Activated naive CD4-positive, alpha-beta T cell treated with anti-CD3 and anti-CD28 coated beads, Interleukin-2, amount 50 U/mL, for 72 hours (primary cell): ENCODE data around the gene HAVCR2. TPM values are rescaled to one million over a fixed set of nuclear protein-coding genes. Genes with fewer than 3 reads are reported as not detected.

Experiments used
- ATAC-seq, 2 donors: fragments of 150-1000 bp; cut with Tn5 transposase; 2 replicates each; pipeline ENCODE4 v1.10.0; 2021; ENCODE audit warnings: mild to moderate bottlenecking in 2 of 2, moderate library complexity in 2 of 2
- DNase-seq, 2 donors: peaks; one replicate each; pipeline ENCODE4 v3.0.0; 2021 to 2022; ENCODE audit warnings: low spot score in 2 of 2
- H3K27ac Mint-ChIP-seq, 2 donors: one replicate each; pipeline ENCODE4 v1.8.0; 2022; ENCODE audit warnings: mild to moderate bottlenecking in 2 of 2, mixed read lengths in 2 of 2
- H3K36me3 Mint-ChIP-seq, 2 donors: one replicate each; pipeline ENCODE4 v1.8.0; 2022; ENCODE audit warnings: mixed read lengths in 2 of 2
- H3K9me3 Mint-ChIP-seq, 2 donors: one replicate each; pipeline ENCODE4 v1.8.0; 2022; ENCODE audit warnings: mixed read lengths in 2 of 2
- total RNA-seq, 2 donors: library from RNA; stranded (reverse); gene quantifications; one replicate each; pipeline ENCODE4 v1.2.3, GENCODE V29; 2022

Gene HAVCR2
- total RNA-seq: 10 to 100 TPM; 34.4 to 52.2 TPM

GRCh38 chr5:157108976-157109375 is at the start of gene HAVCR2:
Gene HAVCR2, minus strand, starts transcription at chr5:157109044. Its CDS starts 61 bp downstream, at chr5:157108983.
- peak; percentile 81 to 97 for ATAC-seq
- peak; percentile 44 to 59 for DNase-seq
- Mint-ChIP-seq H3K27ac (peak within 1 kb of the TSS; percentile 90 to 96), H3K36me3 (peaks cover 20 to 48% of the 10 kb centered on the region in 2 donors), H3K9me3 (no peaks in the 10 kb centered on the region)

DNA sequence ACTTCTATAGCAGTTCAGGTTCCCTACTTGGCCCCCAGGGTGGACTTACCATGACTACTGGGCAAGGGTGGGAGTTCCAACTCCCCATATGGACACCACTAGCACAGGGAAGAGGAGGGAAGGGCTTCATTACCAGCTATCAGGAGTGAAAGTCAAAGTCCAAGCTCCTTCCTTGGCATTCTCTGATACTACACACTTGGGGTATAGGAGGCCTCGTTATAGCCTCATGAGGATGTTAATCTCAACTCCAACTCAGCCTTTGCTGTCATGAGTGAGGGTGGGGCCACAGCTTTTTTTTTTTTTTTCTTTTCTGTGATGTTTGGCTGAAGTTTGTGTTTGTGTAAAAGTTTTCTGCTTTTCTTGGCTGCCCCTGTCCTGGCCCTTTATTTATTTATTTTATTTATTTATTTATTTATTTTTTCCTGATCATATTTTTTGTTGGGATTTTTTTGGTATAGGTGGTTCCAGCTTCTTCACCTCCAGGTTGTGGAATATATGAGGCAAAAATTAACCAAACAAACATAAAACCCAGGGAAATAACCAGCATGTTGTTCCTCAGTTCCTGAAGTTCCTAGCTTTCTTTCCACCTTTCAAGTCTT is 48.5 kb upstream of the HAVCR2 start:
- ATAC-seq: no peak
- Mint-ChIP-seq H3K27ac (peak overlapping the region in 1 of 2 donors; percentile 96), H3K36me3 (peaks cover 9 to 18% of the 10 kb centered on the region in 2 donors), H3K9me3 (peaks cover 4 to 7% of the 10 kb centered on the region in 2 donors)
- no peak for DNase-seq

GRCh38 chr5:157155297-157155696 is 46.5 kb upstream of the HAVCR2 start:
- no peak for ATAC-seq
- H3K27ac Mint-ChIP-seq: peak overlapping the region; percentile 79 to 96
- peaks cover 4 to 7% of the 10 kb centered on the region in 2 donors for H3K9me3 Mint-ChIP-seq

GRCh38 chr5:157150995-157151394 is 42.2 kb upstream of the HAVCR2 start:
- H3K36me3 Mint-ChIP-seq: peaks cover 0 to 12% of the 10 kb centered on the region in 2 donors
- no peak for ATAC-seq
- H3K27ac Mint-ChIP-seq: peak overlapping the region in 1 of 2 donors; percentile 63
- H3K9me3 Mint-ChIP-seq: no peaks in the 10 kb centered on the region
- no peak for DNase-seq

More at GRCh38 chr5:157155297-157155696, 46.5 kb upstream of the HAVCR2 start:
- no peak for DNase-seq
- peaks cover 9 to 18% of the 10 kb centered on the region in 2 donors for H3K36me3 Mint-ChIP-seq

DNA sequence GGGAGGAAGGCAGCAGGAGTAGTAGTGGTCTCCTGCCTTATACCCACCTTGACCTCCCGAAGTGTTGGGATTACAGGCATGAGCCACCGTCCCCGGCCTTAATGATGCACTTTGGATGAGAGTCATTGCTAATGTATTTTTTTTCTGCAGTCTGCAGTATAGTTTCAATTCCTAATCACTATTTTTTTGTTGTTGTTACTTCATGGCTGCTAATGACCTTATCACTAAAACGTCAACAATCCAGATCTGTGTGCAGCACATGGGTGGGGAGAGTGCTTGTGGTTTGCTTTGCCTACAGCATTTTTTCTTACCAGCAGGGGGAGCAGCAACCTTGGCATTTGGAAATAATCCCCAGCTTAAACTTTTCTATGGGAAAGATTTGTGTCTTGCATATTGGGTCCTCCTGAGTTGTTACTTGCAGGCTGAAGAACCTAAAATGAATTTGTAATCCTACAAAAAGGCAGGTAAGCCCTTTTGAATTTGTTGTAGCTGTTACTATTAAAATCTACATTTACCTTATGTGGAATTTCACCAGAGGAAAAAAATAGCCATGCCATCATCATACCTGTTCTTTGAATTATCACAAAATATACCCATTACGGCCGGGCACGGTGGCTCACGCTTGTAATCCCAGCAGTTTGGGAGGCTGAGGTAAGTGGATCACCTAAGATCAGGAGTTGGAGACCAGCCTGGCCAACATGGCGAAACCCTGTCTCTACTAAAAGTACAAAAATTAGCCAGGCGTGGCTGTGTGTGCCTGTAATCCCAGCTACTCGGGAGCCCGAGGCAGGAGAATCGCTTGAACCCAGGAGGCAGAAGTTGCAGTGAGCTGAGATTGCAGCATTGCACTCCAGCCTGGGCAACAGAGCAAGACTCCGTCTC is 40.1 kb upstream of the HAVCR2 start:
- H3K36me3 Mint-ChIP-seq: peaks cover 0 to 2% of the 10 kb centered on the region in 2 donors
- peak; percentile 45 to 62 for ATAC-seq
- H3K9me3 Mint-ChIP-seq: no peaks in the 10 kb centered on the region

GRCh38 chr5:157143127-157143971 is 34.5 kb upstream of the HAVCR2 start:
- peak; percentile 38 to 48 for ATAC-seq
- peak in 1 of 2 donors; percentile 71 for DNase-seq
- peaks cover 40 to 56% of the 10 kb centered on the region in 2 donors for H3K36me3 Mint-ChIP-seq
- H3K27ac Mint-ChIP-seq: peak overlapping the region; percentile 99 to 100
- H3K9me3 Mint-ChIP-seq: peaks cover 3 to 5% of the 10 kb centered on the region in 2 donors

More for the DNA sequence above, 40.1 kb upstream of the HAVCR2 start:
- peak overlapping the region; percentile 80 to 81 for H3K27ac Mint-ChIP-seq
- DNase-seq: peak in 1 of 2 donors; percentile 88

DNA sequence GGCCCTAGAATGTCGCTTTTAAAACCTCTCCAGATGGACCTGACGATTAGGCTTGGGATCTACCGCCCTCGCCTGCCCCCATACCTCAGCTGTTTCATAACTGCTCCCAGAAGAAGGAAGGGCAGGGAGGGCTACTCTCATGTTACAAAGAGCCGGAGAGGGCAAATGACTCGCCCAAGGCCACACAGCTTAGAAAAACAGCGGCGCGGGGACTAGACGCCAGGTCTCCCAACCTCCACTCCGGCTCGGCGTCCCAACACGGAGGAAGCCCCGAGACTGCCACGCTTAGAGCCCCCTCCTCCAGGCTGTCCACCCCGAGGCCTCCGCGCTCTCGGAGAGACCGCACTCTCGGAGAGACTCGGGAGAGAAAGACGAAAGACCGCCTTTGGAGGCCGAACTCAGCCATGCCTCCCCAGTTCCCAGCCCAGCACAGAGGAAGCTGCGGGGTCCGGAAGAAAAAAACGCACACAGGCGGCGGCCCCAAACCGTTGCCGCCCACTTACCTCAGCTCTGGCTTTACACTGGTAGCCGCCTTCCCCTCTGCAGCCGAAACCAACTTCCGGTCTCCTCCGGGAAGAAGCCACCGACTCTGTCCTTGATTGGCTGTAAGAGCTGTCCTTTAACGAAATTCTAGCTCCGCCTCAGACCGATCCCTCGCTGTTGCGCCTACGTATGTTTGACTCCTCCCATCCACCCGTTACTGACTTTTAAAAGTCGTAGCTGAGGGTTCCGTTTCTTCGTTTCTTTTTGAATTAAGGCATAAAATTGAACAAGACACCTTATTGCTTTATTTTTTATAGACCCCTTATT is 33.7 kb upstream of the HAVCR2 start, which contains the start of gene MED7:
Gene MED7, minus strand, starts transcription at position 549 of the 810 bp plus-strand sequence. CDS start 3,434 bp downstream, outside the sequence.
- Mint-ChIP-seq H3K27ac (peak within 1 kb of the TSS; percentile 99 to 100), H3K9me3 (peaks cover 3 to 5% of the 10 kb centered on the region in 2 donors), H3K36me3 (peaks cover 49 to 56% of the 10 kb centered on the region in 2 donors)
- DNase-seq (peak; percentile 88 to 95), ATAC-seq (peak; percentile 99)

DNA sequence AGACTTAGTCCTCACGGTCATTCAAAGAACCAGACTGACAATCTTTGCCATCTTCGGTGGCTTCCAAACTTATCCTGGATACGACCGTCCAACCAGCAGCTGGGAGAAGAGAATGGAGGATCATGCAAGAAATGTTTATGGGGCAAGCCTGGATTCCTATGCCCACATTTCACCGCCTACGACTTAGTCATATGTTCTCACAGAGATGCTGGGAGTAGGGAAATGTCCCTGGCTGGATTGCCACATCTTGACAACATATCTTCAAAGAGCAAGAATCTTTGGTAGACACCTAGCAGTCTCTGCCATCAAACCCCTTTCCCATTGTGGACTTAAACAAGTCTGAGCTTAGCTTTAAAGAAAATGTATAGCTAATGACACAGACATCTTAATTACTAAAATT is 28.8 kb upstream of the HAVCR2 start:
- Mint-ChIP-seq H3K27ac (no peak overlapping the region), H3K9me3 (peaks cover 3 to 5% of the 10 kb centered on the region in 2 donors), H3K36me3 (peaks cover 41 to 74% of the 10 kb centered on the region in 2 donors)
- DNase-seq: no peak
- ATAC-seq: no peak

GRCh38 chr5:157132281-157132612 is 23.4 kb upstream of the HAVCR2 start:
- no peaks in the 10 kb centered on the region for H3K9me3 Mint-ChIP-seq
- H3K27ac Mint-ChIP-seq: no peak overlapping the region
- DNase-seq (no peak), ATAC-seq (no peak)
- H3K36me3 Mint-ChIP-seq: peaks cover 0 to 23% of the 10 kb centered on the region in 2 donors

DNA sequence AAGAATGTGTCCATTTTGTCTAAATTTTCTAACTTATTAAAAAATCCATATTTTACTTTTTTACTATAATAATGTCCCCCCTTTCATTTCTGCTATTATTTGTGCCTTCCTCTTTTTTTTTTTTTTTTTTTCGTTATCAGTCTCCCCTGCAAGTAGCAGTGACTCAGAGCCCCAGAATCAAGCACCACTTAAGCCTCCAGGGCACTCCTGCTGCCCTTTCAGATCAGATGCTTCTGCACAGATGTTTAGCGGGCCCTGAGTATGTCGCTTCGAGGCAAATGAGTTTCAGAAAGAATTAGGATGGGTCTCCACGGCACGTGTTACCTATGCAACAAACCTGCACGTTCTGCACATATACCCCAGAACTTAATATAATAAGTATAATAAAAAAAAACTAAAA is 22.1 kb upstream of the HAVCR2 start:
- H3K27ac Mint-ChIP-seq: peak overlapping the region in 1 of 2 donors; percentile 12
- H3K36me3 Mint-ChIP-seq: peaks cover 0 to 15% of the 10 kb centered on the region in 2 donors
- DNase-seq (no peak), ATAC-seq (no peak)
- no peaks in the 10 kb centered on the region for H3K9me3 Mint-ChIP-seq

DNA sequence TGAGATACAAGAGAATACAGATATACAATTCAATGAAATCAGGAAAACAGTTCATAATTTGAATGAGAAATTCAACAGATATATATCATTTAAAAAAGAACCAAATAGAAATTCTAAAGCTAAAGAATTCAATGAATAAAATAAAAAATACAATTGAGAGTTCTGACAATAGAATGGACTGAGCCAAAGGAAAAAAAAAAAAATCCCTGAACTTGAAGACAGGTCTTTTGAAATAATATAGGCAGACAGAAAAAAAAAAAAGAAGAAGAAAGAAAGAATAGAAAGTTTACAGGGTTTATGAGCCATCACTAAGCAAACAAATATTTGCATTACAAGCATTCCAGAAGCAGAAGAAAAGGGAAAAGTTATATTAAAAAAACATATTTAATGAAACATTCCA is 12.9 kb upstream of the HAVCR2 start:
- Mint-ChIP-seq H3K27ac (no peak overlapping the region), H3K9me3 (peaks cover 13 to 20% of the 10 kb centered on the region in 2 donors), H3K36me3 (peaks cover 15 to 26% of the 10 kb centered on the region in 2 donors)
- no peak for DNase-seq
- ATAC-seq: no peak

DNA sequence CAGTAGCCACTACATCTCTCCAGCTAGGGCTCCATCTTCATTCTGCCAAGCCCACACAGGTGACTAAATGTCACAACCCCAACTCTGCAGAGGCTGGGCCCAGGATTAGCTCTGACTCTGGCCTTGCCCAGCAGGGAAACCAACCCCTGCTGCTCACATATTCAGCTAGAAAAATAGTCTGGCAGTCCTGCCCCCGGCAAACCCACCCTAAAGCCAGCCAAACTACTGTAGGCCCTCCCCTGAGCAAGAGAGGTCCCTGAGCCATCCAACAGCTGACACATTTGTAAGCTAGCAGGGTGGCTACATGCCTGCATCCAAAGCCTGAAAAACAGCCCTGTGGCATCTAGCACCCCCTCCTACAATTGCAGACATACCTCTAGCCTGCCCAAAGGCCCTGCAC is 11.3 kb upstream of the HAVCR2 start:
- ATAC-seq (no peak), DNase-seq (no peak)
- H3K27ac Mint-ChIP-seq: no peak overlapping the region
- peaks cover 15 to 26% of the 10 kb centered on the region in 2 donors for H3K36me3 Mint-ChIP-seq
- peaks cover 13 to 20% of the 10 kb centered on the region in 2 donors for H3K9me3 Mint-ChIP-seq

DNA sequence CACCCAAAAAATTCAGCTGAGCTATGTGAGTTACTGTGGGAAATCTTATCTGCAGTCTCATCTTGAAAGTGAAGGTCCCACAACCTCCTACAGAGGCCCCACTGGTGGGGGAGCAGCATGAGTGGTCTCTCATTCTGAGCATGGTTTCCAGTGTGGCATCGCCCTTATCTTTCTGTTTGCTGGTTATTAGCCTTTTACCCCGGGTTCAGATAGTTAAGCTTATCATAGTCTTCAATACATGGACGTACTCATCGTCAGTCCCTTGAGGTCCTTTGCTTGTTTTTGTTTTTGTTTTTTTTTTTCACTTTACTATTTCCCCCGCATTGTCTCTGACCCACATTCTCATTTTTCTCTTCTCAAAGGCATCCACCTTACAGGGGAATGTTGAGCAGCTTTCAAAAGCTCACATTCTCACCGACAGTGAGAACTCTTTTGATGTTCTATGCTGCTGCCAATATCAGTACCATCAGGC is 7.7 kb upstream of the HAVCR2 start:
- Mint-ChIP-seq H3K27ac (no peak overlapping the region), H3K9me3 (peaks cover 4 to 7% of the 10 kb centered on the region in 2 donors), H3K36me3 (peaks cover 7 to 9% of the 10 kb centered on the region in 2 donors)
- DNase-seq (peak in 1 of 2 donors; percentile 19), ATAC-seq (peak; percentile 63 to 94)

DNA sequence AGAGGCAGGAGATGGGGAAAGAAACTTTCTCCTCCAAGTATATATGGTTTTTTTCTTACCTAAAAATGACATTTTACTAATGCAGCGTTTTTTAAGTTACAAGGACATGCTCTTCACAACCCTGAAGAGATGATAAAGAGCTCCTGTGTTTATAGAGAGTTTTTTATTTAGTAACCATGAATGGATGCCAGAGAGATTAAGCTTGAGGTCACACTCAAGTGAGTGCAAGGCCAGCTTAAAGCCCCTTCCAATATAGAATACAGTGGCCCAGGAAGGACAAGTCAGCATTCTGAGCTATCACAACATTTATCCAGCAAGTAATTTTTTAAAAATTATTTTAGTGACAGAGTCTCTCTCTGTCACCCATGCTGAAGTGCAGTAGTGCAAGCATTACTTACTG is 6.7 kb upstream of the HAVCR2 start:
- Mint-ChIP-seq H3K36me3 (no peaks in the 10 kb centered on the region), H3K27ac (no peak overlapping the region), H3K9me3 (no peaks in the 10 kb centered on the region)
- ATAC-seq (no peak), DNase-seq (no peak)

DNA sequence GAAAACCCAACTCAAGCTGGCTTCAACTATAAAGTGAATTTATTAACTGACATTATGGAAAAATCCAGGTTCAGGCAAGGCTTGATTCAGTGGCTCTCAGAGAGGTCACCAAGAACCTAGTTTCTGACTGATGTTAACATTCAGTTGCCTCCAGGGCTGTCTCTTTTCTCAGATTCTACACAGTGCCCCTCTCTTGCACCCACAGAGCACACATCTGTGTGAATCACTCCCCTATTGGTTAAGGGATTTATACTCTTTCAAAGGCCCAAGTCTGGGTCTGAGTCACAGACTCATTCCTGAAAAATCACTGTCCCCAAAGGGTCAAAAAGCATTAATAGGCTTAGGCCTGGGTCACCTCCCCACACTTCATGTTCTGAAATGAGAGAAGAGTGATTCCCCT is 6.2 kb upstream of the HAVCR2 start:
- Mint-ChIP-seq H3K9me3 (no peaks in the 10 kb centered on the region), H3K36me3 (no peaks in the 10 kb centered on the region), H3K27ac (peak overlapping the region in 1 of 2 donors; percentile 11)
- DNase-seq (no peak), ATAC-seq (peak in 1 of 2 donors; percentile 89)
